Hepatic stellate cell (primary cell): Measurements from ENCODE around the gene BABAM1.

Experiments used
- DNase-seq: peaks from one replicate; pipeline ENCODE4 v3.0.0; 2011; ENCODE audit warnings: low spot score

Gene BABAM1

GRCh38 chr19:17266975-17267788, at the start of gene BABAM1:
TSS of gene BABAM1 (plus strand) at chr19:17267443. CDS start at chr19:17268807, 1,364 bp downstream.
- peak; percentile 100 for DNase-seq

DNA sequence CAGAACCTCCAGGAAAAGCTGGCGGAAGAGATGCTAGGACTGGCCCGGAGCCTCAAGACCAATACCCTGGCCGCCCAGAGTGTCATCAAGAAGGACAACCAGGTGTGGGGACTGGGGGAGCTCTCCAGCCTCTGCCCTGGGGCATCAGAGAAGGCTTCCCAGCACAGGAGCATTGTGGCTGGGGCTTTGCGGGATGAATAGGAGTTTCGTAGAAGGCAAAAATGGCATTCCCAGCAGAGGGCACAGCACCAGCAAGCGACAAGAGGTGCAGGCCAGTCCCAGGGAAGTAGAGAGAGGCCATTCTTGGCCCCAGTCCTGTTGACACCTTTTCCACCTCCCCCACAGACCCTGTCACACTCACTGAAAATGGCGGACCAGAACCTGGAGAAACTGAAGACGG, 48.0 kb upstream of the BABAM1 start:
- no peak for DNase-seq

GRCh38 chr19:17220207-17220758, 47.0 kb upstream of the BABAM1 start:
- peak; percentile 75 for DNase-seq

DNA sequence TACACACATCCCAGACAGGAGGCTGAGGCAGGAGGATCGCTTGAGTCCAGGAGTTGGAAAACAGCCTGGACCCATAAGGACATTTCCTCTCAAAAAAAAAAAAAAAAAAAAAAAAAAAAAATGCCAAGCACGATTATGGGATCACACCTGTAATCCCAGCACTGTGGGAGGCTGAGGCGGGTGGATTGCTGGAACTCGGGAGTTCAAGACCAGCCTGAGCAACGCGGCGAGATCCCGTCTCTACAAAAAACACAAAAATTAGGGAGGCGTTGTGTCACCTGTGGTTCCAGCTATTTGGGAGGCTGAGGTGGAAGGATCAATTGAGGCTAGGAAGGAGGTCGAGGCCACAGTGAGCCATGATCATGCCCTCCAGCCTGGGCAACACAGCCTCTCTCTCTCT, 42.2 kb upstream of the BABAM1 start:
- DNase-seq: no peak

GRCh38 chr19:17226002-17226933, 41.0 kb upstream of the BABAM1 start, which contains the start of gene OCEL1:
TSS of gene OCEL1 (plus strand) at chr19:17226226. CDS start at chr19:17226248, 22 bp downstream.
- peak; percentile 96 for DNase-seq

DNA sequence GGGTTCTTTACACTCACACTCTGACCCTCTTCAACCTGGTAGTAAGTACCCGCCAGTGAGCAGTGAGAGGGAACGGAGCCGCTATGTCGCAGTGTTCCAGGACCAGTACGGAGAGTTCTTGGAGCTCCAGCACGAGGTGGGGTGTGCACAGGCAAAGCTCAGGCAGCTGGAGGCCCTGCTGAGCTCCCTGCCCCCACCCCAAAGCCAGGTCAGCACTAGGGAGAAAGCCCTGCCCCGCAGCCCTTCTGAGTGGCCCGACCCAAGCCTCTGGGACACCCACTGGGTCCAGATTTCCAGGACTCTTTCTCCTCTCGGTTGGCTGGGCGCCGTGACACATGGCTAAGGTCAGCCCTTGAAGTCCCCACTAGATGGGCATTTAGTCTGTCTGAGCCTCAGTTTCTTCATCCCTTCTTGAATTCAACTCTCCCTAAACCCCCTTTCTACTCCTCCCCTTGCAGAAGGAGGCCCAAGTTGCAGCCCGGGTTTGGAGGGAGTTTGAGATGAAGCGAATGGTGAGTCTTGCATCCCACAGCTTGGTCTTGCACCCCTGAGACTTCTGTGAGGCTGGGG, 39.4 kb upstream of the BABAM1 start:
- DNase-seq: no peak

DNA sequence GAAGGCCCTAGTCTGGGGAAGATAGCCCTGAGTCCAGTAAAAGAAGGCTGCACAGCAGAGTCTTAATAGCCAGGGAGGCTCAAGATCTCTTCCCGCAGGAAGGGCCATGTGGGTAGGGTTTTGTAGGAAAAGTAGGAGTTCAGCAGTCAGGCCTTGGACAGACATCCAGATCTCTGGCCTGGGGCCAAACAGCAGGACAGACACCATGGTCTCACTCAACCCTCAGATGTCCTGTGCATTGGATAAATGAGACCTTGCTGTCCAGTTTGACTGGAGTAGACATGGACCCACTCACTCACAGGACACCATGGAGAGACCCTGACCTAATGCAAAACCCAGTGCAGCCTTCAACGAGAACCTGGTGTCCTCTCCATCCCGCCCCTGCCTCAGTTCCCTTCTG, 37.4 kb upstream of the BABAM1 start:
- no peak for DNase-seq

DNA sequence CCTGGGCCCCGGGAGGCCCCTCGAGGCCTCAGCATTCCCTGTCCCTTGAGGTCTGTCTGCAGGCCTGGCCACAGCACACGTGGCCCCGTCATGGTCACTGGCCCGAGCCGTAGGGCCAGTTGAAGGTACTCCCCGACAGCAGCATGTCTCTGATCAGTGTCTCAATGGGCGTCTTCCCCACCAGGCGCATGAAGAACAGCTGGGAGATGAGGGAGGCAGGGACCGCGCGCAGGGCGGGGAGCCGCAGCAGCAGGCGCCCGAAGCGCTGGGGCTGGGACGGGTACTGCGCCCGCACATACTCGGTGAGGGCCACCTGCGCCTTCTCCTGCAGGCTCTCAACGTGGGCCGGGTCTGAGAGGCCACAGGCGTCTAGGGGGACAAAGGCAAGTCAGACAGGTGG, 35.0 kb upstream of the BABAM1 start:
- DNase-seq: no peak

DNA sequence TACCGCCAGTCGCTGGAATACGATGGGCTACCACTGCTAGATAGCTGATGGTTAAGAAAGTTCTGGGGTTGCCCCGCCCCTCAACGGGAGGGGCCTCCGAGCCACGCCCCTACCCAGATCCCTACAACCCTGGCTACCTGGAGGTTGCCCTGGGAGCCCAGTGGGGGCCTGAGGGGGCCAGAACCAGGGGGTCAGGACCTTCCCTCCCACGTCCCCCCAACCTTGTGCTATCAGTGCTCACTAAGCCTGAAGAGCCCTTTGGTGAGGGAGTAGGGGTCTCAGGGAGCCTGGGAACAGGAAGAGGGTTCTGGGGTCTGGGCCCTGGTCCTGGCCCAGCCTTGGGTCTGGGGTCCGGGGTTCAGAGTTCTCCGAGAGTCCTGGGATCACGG, 32.3 kb upstream of the BABAM1 start:
- no peak for DNase-seq

DNA sequence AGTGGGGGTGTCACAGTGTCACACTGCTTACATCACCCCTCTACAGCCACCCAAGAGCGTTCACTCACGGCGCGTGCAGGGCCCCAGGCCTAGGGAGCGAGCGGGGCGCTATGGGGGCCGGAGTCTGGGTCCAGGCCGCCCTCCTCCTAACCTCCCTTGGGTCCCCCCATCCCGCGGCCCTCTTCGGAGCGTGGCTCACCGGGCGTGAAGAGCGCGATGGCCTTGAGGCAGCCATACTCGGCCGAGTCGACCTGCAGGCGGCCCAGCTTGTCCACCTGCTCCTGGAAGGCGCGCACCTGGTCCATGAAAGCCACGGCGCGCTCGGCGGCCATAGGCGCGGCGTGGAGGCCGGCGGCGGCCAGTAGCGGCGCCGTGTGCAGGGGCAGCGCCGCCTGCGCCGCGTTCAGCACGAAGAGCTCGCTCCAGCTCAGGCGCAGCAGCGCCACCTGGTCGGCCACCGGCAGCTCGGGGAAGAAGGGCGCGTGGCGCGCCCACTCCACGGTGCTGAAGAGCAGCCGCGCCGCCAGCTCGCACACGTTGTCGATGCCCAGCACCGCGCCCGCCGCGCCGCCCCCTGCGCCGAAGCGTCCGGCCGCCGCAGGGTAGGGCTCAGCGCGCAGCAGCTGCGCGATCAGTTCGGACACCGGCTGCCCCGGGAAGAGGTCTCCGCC, 31.8 kb upstream of the BABAM1 start:
- DNase-seq: no peak

DNA sequence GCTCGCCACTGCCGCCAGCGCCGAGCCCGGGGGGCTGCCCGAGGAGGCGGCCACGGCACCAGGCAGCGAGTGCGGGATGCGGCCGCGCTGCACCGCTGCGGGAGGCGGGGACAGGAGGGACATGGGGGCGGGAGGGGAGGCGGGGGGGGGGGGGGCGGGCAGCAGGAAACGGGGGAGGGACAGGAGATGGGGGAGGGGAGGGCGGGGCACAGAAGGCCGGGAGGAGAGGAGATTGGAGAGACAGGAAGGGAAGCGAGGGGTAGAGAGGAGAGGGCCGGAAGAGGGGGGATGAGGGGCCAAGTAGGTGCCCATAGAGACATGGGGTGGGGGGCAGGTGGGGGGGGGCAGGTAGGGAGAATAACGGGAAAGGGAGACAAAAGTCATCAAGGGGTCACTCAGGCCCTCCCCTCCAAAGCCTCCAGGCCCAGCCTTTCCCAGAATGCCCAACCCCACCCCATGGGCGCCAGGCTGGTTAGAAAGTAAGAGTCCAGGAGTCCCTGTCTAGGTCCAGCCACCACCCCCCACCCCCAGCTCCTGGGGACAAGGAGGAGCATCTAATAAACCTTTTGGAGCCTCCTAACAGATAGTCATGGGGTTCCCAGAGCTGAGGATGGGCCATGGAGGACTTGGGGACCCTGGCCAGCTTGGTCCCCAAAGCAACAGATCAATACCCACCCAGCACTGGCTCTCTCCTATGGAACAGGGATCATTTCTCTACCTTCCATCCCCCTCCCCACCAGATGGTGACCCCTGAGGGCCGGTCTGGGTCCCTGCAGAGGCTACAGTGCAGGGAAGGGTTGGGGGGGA, 31.1 kb upstream of the BABAM1 start:
- no peak for DNase-seq

- no peak for DNase-seq
These were observed 30.3 kb upstream of the BABAM1 start for GRCh38 chr19:17236811-17237543.

- no peak for DNase-seq
These were observed 29.2 kb upstream of the BABAM1 start for GRCh38 chr19:17237747-17238706.

- no peak for DNase-seq
These were observed 27.0 kb upstream of the BABAM1 start for GRCh38 chr19:17240062-17240752.

DNA sequence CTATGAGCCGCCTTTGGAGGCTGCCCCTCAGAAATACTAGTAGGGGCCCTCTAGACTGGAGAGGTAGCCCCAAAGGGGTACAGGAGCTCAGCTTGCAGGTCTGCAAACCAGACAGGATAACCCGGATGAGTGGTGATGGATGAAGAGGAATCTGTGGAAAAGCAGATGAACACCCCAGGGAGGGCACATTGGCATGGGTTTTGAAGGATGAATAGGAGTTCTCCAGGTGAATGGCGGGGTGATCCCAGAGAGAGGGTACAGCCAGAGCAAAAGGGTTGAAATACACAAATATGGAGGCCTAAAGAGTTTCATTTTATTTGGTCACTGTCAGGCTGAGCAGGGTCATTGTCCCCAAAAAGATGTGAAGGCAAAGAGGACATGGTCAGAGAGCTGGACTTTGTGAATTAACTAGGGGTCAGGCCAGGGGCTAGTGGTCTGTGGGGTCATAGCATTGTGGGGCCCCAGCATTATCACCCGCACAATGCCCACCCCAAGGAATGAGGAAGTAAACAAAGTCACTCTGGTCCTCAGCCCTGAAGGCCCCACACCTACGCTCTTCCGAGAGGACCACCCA, 26.3 kb upstream of the BABAM1 start:
- no peak for DNase-seq

DNA sequence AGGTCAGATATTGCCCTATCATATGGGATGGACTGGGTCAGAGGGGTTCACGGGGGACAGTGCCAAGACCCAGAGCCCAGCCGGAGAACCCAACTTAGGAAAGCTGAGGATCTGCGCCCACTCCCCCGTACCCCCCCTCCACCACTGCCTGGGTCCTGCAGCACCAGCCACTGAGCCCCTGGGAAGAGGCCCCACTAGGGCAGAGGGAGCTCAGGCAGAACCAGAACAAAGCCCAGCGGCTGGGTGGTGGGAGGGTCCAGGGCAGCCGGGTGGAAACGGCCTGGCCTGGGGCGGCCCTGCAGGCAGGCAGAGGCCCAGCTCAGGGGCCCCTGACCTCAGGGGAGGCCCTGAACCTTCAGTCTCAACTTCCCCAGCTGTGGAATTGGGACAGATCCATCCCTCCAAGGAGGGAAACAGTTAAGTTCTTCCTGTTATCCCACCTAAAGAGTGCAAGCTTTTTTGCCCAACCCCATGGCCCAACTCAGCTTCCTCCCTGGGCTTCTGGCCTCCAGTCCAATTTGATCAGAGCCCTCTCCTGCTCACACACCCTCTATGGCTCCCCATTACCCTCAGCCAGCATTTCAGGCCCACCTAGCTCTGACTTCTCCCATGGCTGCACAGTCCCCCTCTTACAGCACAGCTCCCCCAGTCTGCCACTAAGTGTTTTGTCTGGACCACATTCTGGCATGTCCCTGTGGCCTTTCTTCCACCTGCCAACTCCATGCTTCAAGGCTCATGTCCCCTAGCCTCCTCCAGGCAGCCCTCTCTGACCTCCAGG, 24.6 kb upstream of the BABAM1 start:
- DNase-seq: no peak

- DNase-seq: no peak
These were observed 23.9 kb upstream of the BABAM1 start for GRCh38 chr19:17243211-17243829.
